SIG-M5 treated with dmso at 0.1 percent for 504 hours (cell line): ENCODE measurements around the gene CCDC85A.

Experiments
- DNase-seq: peaks from one replicate; lab custom pipeline; 2025; ENCODE audit not compliant: unreplicated experiment; lab: John Stamatoyannopoulos, UW

CCDC85A gene

GRCh38 chr2:56234241-56234640 is 50.5 kb downstream of the CCDC85A start:
- no peak for DNase-seq

DNA sequence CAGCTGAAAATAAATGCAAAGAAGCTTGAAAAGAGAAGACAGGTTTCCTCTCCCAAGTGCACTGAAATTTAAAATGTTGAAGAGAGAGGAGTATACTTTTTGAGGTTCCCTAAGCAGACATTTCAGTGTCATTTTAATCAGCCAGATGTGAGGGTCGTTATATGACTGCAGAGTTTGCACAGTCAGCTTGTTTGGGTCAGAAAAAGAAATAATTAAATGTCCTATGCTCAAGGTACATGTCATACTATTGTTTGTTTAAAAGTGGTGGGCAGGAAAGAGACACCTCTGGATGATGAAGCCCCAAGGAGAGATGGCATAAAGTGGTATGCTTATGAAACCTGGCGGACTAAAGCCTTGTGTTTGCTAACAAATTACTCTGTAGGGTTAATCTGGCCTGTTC is 55.2 kb downstream of the CCDC85A start:
- DNase-seq: no peak

GRCh38 chr2:56239437-56239836 is 55.6 kb downstream of the CCDC85A start:
- DNase-seq: no peak

GRCh38 chr2:56240210-56240609 is 56.4 kb downstream of the CCDC85A start:
- no peak for DNase-seq

DNA sequence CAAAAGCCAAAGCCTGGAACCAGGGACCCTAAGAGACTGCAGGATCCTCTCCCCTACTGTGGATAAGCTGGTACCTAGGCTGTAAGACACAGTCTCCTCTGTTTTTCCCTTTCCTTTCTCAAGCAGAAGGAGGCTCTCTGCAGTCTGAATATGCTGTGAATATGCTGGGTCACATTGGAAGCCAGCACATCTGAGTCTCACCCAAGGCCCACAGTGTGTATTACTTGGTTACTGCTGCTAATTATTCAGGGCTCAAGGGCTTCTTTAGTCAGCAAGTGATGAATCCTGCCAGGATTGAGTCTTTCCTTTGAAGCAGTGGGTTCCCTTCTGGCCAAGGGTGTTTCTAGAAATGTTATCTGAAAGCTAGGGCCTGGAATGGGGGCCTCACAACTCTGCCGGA is 60.7 kb downstream of the CCDC85A start:
- no peak for DNase-seq

- DNase-seq: no peak
Observed at GRCh38 chr2:56244911-56245530, 61.2 kb downstream of the CCDC85A start.

DNA sequence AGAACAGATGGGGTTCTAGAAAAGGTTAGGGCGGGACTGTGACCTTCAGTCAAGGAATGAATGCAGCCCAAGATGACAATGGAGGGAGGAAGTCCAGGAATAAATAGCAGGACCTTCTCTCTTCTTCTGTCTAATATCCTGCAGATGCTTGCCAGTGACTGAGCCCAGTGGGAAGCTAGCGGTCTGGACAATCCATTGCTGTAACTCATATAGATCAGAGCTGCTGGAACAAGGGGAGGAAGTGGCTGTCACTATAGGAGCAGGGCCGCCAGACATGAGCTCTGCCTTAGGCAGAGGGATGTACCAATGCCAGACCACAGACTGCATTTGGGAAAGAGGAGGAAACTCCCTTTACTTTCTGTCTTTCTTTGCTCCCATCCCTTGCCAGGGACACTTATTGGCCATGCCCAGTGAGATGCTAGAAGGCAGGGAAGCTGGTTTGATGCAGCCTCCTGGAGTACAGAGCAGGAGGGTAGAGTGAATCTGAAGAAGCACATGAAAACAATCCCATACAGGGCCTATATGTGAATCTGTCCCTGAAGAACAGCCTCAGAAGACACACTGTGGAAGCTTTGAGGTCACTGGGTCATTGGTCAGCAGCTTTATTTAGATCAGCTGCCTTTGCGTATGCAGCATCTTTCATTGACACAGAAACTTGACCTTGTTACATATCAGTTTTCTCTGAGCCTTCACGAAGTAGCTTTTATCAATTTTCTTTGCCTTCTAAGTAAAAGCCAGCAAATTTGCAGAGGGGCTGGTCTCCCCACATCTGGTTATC is 65.4 kb downstream of the CCDC85A start:
- DNase-seq: no peak

DNA sequence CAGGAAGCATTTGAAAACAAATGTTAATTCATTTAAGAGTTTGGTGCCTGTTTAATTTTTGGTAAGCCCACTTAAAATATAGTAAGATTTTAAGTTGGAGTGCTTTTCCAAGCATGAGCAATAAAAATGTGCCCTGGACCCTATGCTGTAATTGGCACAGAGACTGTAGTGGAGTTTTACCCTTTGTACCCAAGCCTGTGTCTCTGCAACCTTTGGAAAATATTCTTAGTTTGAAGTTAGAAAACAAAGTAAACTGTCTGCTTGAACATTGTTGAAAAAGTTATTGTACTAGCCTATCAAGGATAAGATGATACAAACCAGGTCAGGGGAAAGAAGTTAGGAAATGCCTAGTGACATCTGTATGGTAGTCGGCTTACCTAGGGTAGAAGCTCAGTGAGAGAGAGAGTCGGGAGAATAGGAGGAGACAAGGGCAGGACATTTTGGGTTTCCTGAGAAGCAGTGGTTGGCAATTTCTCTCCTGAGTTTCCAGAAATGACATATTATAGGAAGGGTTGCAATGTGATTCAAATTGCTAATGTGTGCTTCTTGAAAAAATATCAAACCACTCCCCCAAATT is 66.5 kb downstream of the CCDC85A start:
- no peak for DNase-seq

DNA sequence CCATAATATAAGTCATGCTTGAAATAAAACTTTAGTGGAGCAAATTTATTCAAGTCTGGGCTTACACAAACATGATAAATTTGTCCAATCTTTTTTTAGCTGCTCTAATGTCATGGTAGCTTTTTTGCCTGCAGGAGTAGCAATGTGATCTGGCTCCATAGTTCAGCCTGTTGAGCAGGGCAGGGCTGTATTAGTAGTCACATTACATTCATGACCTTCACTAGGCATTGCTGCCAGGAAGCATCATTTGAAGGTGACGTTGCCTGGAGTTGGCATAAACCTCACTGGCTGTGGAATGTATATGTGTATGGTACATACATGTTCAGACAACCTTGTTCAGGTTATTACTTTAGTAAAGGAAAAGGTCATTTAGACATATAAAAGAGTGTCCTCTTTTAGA is 76.6 kb downstream of the CCDC85A start:
- no peak for DNase-seq

- DNase-seq: no peak
Observed at GRCh38 chr2:56262241-56262640, 78.5 kb downstream of the CCDC85A start.

- no peak for DNase-seq
Observed at GRCh38 chr2:56263876-56264275, 80.1 kb downstream of the CCDC85A start.

DNA sequence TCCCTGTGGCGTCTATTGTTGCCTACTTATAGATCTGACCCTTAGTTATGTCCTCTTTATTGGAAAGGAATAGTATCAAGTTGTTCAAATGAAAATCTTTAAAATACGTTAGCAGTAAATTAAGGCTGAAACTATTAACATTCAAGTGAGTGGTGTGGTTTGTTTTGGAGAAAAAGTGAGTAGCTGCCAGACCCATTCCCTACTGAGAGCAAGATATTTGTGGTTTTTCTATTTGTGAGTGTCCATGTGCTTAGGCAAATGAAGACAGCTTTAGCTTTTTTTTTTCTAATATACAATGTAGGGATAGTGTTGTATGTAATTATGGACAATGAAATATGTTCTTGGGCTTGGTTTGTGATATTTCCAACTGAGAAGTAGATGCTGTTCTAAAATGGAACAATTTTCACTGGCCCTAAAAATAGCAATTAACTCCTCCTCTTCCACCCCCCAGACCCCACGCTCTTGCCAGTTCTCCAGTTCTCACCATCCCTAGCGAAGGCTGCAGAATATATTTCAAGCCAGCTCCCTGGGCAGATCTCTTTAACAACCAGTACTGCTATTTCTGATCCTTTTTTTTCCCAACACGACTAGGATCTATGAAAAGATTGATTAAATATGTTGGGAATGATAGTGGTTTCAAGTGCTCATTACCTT is 83.1 kb downstream of the CCDC85A start:
- DNase-seq: no peak

DNA sequence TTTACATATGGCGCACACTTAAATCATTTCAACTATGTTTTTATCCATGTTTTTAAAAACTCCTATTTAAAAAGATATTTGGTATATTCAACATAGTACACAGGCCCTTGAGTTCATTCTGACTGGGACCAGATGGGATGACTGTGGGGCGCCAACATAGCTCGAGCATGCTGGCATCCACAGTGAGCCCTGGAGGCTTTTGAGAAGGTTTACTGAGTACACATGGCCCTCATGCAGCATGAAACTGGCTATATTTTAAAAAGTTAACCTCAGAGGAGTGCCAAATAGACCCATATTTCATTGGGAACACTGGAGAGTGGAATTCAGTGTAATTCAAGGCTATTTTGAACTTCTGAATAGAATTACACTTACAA is 83.6 kb downstream of the CCDC85A start:
- DNase-seq: no peak

- DNase-seq: no peak
Observed at GRCh38 chr2:56268856-56269255, 85.1 kb downstream of the CCDC85A start.

DNA sequence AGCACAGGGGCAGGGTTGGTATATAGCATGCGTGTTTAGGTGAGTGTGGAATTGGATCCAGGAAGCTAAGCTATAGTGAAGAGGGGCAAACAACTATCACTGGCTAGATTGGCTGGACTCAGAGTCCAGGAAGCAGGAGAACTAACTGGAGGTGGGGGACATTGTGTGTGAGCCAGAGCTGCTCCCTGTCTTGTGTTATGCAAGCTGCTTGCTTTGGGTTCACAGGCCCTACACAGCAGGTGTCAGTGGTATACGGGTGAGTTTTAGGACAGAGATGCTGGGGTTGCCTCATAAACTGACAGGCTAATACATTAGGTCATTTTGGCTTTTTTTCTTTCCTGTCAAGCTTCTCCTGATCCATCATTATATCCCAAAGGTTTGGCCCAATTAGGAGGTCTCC is 87.5 kb downstream of the CCDC85A start:
- DNase-seq: no peak

DNA sequence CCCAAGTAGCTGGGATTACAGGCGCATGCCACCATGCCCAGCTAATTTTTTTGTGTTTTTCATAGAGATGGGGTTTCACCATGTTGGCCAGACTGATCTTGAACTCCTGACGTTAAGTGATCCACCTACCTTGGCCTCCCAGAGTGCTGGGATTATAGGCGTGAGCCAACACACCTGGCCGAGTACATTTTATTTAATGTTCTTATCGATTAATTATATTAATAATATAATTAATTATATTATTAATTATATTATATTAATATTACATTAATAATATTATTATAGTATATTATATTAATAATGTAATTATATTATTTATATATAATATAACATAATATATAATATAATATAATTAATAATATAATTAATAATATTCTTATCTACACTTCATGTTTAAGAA is 101.4 kb downstream of the CCDC85A start:
- DNase-seq: no peak

DNA sequence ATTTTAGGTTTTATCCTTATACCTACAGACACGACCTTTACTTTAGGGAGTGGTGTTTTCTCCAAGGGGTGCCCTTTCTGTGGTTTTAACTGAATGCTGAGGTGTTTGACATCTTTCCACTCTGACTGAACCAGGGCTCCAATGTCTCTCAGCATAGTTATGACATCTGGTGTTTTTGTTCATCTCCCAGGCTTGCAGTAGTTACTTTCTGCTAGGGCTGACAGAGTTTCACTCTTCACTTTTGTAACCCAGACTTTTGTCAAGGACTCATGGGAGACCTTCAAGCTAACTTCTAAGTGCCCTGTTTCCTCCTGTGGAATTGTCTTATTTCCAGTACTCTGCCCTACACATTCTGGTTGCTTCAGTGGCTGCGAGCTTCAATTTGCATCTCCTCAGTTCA is 103.1 kb downstream of the CCDC85A start:
- no peak for DNase-seq

- DNase-seq: no peak
Observed at GRCh38 chr2:56287508-56287907, 103.7 kb downstream of the CCDC85A start.

DNA sequence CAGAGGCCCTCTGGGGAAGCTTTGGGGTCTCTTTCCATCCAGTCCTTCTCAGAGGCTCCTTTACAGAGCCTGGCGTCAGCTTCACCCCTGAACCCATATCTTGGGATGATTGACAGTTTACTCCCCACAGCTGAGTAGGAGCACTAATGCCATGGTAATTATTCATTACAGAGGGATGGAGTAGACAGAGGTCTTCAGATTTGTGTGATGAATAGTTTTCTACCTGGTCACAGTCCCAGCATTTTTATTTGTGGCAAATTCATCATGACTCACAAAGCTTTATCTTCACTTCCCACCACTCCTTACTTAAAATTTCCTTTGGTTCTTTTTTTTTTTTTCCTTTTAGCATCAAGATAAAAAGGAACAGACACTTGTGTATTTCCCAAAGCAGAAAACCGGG is 104.2 kb downstream of the CCDC85A start:
- DNase-seq: no peak

DNA sequence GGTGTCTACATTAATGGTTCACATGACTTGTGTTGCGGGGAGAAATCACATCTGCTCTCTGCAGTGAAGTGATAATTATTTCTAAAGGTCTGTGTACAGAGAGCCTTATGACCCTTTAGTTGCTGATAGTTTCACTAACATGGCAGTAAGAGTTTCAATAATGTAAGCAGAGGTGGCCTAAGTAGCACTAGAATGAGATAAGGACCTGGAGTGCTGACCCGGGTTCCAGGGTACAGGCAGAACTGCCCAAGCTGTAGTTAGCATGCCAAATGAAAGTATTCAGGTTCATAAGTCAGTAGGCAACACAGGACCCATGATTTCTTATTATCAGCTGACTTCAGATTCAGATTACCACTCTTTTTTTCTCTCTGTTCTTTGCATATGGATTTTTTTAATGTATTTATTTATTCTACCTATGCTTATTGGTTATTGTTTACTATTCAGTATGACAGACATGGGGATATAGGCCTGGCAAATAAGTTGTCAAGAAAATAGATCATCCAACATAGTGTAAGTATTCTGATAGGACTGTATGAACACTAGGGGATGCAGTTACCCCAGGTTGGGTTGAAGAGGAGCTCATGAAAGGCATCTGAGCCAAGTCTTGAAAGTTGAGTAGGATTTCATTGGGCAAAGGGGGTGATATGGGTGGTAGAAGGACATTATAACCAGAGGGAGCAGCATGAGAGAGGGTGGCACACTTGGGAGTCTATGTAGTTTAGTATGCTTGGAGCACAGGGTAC is 105.2 kb downstream of the CCDC85A start:
- no peak for DNase-seq

GRCh38 chr2:56291711-56292110 is 107.9 kb downstream of the CCDC85A start:
- DNase-seq: no peak
